Lung (tissue), 16 donors: ENCODE results near the gene EPS8L1. TPM values are rescaled to one million over a fixed set of nuclear protein-coding genes. Genes with fewer than 3 reads are reported as not detected.
"Not testable (repeated sequence)": the region's sequence is repeated elsewhere in the genome, so short reads cannot be mapped to it uniquely, and the experiment has no call there.

Source experiments
- ATAC-seq: fragments of 200-7000 bp; cut with Tn5 transposase; one replicate; pipeline ENCODE4 v1.9.1; 2020; ENCODE audit warnings: moderate number of reproducible peaks; ENCODE audit not compliant: insufficient read depth, low FRiP score
- DNase-seq, 3 donors: peaks; one replicate each; pipeline ENCODE4 v3.0.0-alpha.2; 2013 to 2017
- H3K27ac ChIP-seq, 2 donors: one replicate each; pipeline ENCODE4 v1.5.1; 2013; ENCODE audit warnings: mild to moderate bottlenecking in 2 of 2, moderate library complexity in 2 of 2, control low read depth in 1 of 2, inconsistent platforms in 1 of 2, low read depth in 1 of 2, low read length in 1 of 2
- H3K27me3 ChIP-seq, 3 donors: one replicate each; pipeline ENCODE4 v1.5.1; 2013; ENCODE audit warnings: low read length in 2 of 3; ENCODE audit not compliant: control insufficient read depth in 3 of 3, insufficient read depth in 3 of 3
- H3K36me3 ChIP-seq, 4 donors: one replicate each; pipeline ENCODE4 v1.5.1; 2013; ENCODE audit warnings: low read length in 4 of 4, mild to moderate bottlenecking in 1 of 4, moderate library complexity in 1 of 4; ENCODE audit not compliant: control insufficient read depth in 4 of 4, insufficient read depth in 4 of 4
- H3K4me1 ChIP-seq, 5 donors: one replicate each; pipeline ENCODE4 v1.5.1; 2013; ENCODE audit warnings: low read length in 5 of 5, mild to moderate bottlenecking in 2 of 5, moderate library complexity in 1 of 5; ENCODE audit not compliant: control insufficient read depth in 5 of 5, insufficient read depth in 5 of 5
- H3K4me3 ChIP-seq: one replicate; pipeline ENCODE4 v1.5.1; 2013; ENCODE audit warnings: mild to moderate bottlenecking, control low read depth, moderate library complexity
- H3K9ac ChIP-seq, 2 donors: one replicate each; pipeline ENCODE4 v1.5.1; 2013; ENCODE audit warnings: low read length in 2 of 2, control low read depth in 1 of 2; ENCODE audit not compliant: insufficient read depth in 1 of 2
- H3K9me3 ChIP-seq, 4 donors: one replicate each; pipeline ENCODE4 v1.5.1; 2013; ENCODE audit warnings: low read length in 3 of 4, mild to moderate bottlenecking in 1 of 4, moderate library complexity in 1 of 4; ENCODE audit not compliant: control insufficient read depth in 4 of 4, insufficient read depth in 3 of 4
- WGBS, 2 donors: extraction: QIAGEN DNeasy Blood & Tissue Kit; methylation state at CpG; one replicate each; pipeline ENCODE4 v1.1.7; 2013; 5-methylcytosine and 5-hydroxymethylcytosine counted together
- long read RNA-seq, 5 donors: transcript quantifications; one replicate each; lab custom pipeline, GENCODE V29; 2026
- polyA plus RNA-seq, 2 donors: library from polyadenylated mRNA; stranded (reverse); fragments of 200-250 nt; gene quantifications; one replicate each; pipeline ENCODE4 v1.2.1, GENCODE V29; 2013
- total RNA-seq, 2 donors: library from RNA; depleted of rRNA in 1 of 2; stranded (reverse); fragments of >200 nt in 1 of 2; gene quantifications; one replicate each; pipeline ENCODE4 v1.2.1, GENCODE V29; 2014 to 2021
- TF ChIP-seq, protein P1 (sequence below): IDR thresholded peaks from 2 replicates; pipeline ENCODE4 v1.5.1; 2012; ENCODE audit warnings: mild to moderate bottlenecking; ENCODE audit errors: control extremely low read depth, extremely low read depth
- donor health status: control.
- donor health status: control.
- donor health status: Bipolar disorder and iron deficiency.
- donor health status: healthy.
- donor health status: DM: yes; HTN: yes; CAD: no.

Gene EPS8L1
- total RNA-seq (10 to 100 TPM; 19.5 to 49.0 TPM), polyA plus RNA-seq (10 to 100 TPM; 24.6 to 61.8 TPM)
- long read RNA-seq, donor 1, partial matches to known transcripts: 0 of 1 reads
- long read RNA-seq, donor 1, other reads (novel, unspliced or antisense): 0 of 1 reads
- long read RNA-seq, donor 2, partial matches to known transcripts: 0 of 1 reads
- long read RNA-seq, donor 2, other reads (novel, unspliced or antisense): 0 of 1 reads
- long read RNA-seq, donor 3, partial matches to known transcripts: 0 of 1 reads
- long read RNA-seq, donor 3, other reads (novel, unspliced or antisense): 0 of 1 reads
- long read RNA-seq, donor 4, partial matches to known transcripts: 0 of 2 reads
- long read RNA-seq, donor 4, other reads (novel, unspliced or antisense): 0 of 2 reads
- long read RNA-seq, donor 5, partial matches to known transcripts: 0 of 3 reads
- long read RNA-seq, donor 5, other reads (novel, unspliced or antisense): 0 of 3 reads

GRCh38 chr19:55075371-55075998 is at the start of gene EPS8L1:
Gene EPS8L1 (plus strand): TSS chr19:55075869. CDS start chr19:55076445, 576 bp downstream.
- ATAC-seq (peak; percentile 56), DNase-seq (peak; percentile 35 to 67 (median 41))
- H3K4me3 ChIP-seq: peak within 1 kb of the TSS; percentile 21
- 25 to 45% methylated on average over 18 of the region's 18 CpGs for WGBS, 2 donors
- peaks cover 0 to 5% (median 0%) of the 10 kb centered on the region in 4 donors for H3K9me3 ChIP-seq
- no peak within 1 kb of the TSS for H3K9ac ChIP-seq
- TF ChIP-seq, protein P1, sequence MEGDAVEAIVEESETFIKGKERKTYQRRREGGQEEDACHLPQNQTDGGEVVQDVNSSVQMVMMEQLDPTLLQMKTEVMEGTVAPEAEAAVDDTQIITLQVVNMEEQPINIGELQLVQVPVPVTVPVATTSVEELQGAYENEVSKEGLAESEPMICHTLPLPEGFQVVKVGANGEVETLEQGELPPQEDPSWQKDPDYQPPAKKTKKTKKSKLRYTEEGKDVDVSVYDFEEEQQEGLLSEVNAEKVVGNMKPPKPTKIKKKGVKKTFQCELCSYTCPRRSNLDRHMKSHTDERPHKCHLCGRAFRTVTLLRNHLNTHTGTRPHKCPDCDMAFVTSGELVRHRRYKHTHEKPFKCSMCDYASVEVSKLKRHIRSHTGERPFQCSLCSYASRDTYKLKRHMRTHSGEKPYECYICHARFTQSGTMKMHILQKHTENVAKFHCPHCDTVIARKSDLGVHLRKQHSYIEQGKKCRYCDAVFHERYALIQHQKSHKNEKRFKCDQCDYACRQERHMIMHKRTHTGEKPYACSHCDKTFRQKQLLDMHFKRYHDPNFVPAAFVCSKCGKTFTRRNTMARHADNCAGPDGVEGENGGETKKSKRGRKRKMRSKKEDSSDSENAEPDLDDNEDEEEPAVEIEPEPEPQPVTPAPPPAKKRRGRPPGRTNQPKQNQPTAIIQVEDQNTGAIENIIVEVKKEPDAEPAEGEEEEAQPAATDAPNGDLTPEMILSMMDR: no peak
- peak within 1 kb of the TSS in 1 of 2 donors; percentile 55 for H3K27ac ChIP-seq
- H3K4me1 ChIP-seq: peaks cover 0 to 4% (median 0%) of the 10 kb centered on the region in 5 donors
- no peaks in the 10 kb centered on the region for H3K36me3 ChIP-seq
- H3K27me3 ChIP-seq: peaks cover 0 to 20% (median 14%) of the 10 kb centered on the region in 3 donors

GRCh38 chr19:55027140-55027471 is 48.6 kb upstream of the EPS8L1 start:
- ATAC-seq, H3K4me3 ChIP-seq, H3K27ac ChIP-seq, H3K27me3 ChIP-seq, H3K9me3 ChIP-seq, H3K36me3 ChIP-seq, DNase-seq, H3K4me1 ChIP-seq, H3K9ac ChIP-seq: not testable (repeated sequence)
- WGBS, 2 donors: 56 to 87% methylated on average over 5 of the region's 12 CpGs

- Histone ChIP-seq H3K27ac (no peak overlapping the region), H3K4me3 (no peak overlapping the region), H3K4me1 (no peaks in the 10 kb centered on the region), H3K27me3 (no peaks in the 10 kb centered on the region), H3K36me3 (peaks cover 0 to 3% (median 0%) of the 10 kb centered on the region in 4 donors), H3K9ac (no peak overlapping the region), H3K9me3 (peaks cover 0 to 2% (median 0%) of the 10 kb centered on the region in 4 donors)
- ATAC-seq: peak; percentile 19
- TF ChIP-seq, protein P1: no peak
- DNase-seq: no peak
- 83 to 84% methylated on average over 21 of the region's 21 CpGs for WGBS, 2 donors
Observed at GRCh38 chr19:55027472-55028337, 48.0 kb upstream of the EPS8L1 start.
